Loucy (cell line): ENCODE measurements around the gene KCMF1.

Experiments
- CTCF ChIP-seq: fragments of 200-600 bp; sonication (generic); conservative IDR thresholded peaks from 2 replicates; pipeline ENCODE4 v1.5.1; 2014; ENCODE audit warnings: mild to moderate bottlenecking, antibody characterized with exemption, low read length
- EZH2phosphoT487 ChIP-seq: fragments of 200-600 bp; IDR thresholded peaks from 2 replicates; pipeline ENCODE4 v1.6.1; 2018; ENCODE audit warnings: antibody characterized with exemption, mild to moderate bottlenecking, moderate library complexity, borderline replicate concordance

- TF ChIP-seq CTCF (no peak), EZH2phosphoT487 (no peak)
Observed at GRCh38 chr2:84962917-84963316, 8.0 kb upstream of the KCMF1 start.
